ENCODE results near the gene FBXO36. TPM values are rescaled to one million over a fixed set of nuclear protein-coding genes. Genes with fewer than 3 reads are reported as not detected.

Gene FBXO36
- total and polyA plus RNA-seq, 10 of the 15 experiments (the other 5 are each of a cell fraction or from before 2014, with no cell fraction given), result 0.79 to 2.7 (median 1.3) TPM

- no peak for TF ChIP-seq STAT1 (conservative IDR thresholded peaks at IDR 0.05)
These were observed 48.1 kb downstream of the FBXO36 start (continued) for GRCh38 chr2:229970406-229970805.

GRCh38 chr2:229971298-229971790 is 49.0 kb downstream of the FBXO36 start:
- 100% methylated on average over 3 of the region's 3 CpGs for WGBS (ENCODE audit: insufficient coverage, insufficient replicate concordance, low lambda C conversion rate, missing lambda C conversion rate)
- ChIA-PET SMC1A (ENCODE audit: uncharacterized antibody, unreplicated experiment) (interaction anchor here (1.1 to 1.4 kb wide), 3 partner anchors 9 to 25 kb away, joined by 3 to 6 read pairs (median 4); no protein-coding TSS in a partner anchor), RAD21 (ENCODE audit: unreplicated experiment) (no interaction called here), POLR2A (no interaction called here), CTCF (interaction anchor here (1.1 kb wide), 1 partner anchor 49 kb away, joined by 3 read pairs; no protein-coding TSS in a partner anchor)
- no peak overlapping the region for H3K27ac ChIP-seq (ENCODE audit: control insufficient read depth, insufficient read depth)
- no peak overlapping the region for H2AFZ ChIP-seq (ENCODE audit: control insufficient read depth, low read depth, low read length)
- BruUV-seq (replicated peaks), result no TSS peak
- H3K4me1 ChIP-seq (ENCODE audit: control insufficient read depth, insufficient read depth, low read length), result no peaks in the 10 kb centered on the region
- no peak for FAIRE-seq
- in situ Hi-C loops (cut with MboI), result no loop called here
- H3K27me3 ChIP-seq (replicated peaks in 1 of 2; ENCODE audit: control insufficient read depth in 2 of 2, insufficient read depth in 2 of 2, low read length in 1 of 2), result no peaks in the 10 kb centered on the region
- H3K9me3 ChIP-seq (replicated peaks; ENCODE audit: control insufficient read depth, insufficient read depth, low read length), result no peaks in the 10 kb centered on the region
- no peaks in the 10 kb centered on the region for H3K36me3 ChIP-seq (ENCODE audit: control insufficient read depth in 2 of 2, insufficient read depth in 2 of 2, low read length in 1 of 2)
- H3K79me2 ChIP-seq (ENCODE audit: control insufficient read depth, insufficient read depth, low read length), result no peaks in the 10 kb centered on the region
- H4K20me1 ChIP-seq (ENCODE audit: control insufficient read depth, insufficient read depth), result no peaks in the 10 kb centered on the region
- ATAC-seq, result peak; percentile 43; the same call in 2 of the 3 replicates
- H3K4me3 ChIP-seq, result no peak overlapping the region
- no peak overlapping the region for H3K4me2 ChIP-seq (ENCODE audit: control insufficient read depth, insufficient read depth)
- intact Hi-C loops (cut with micrococcal nuclease; ENCODE audit: unreplicated experiment), result no loop called here
- TF ChIP-seq ZSCAN29 (IDR thresholded peaks at IDR 0.05) (no peak), NFYB (IDR thresholded peaks at IDR 0.05; ENCODE audit: insufficient read depth, low read depth, low read length) (peak; percentile 40; the same call in 1 of the 2 replicates)
- no peak overlapping the region for H3K9ac ChIP-seq (ENCODE audit: control insufficient read depth, insufficient read depth, low read length)
- DNase-seq (ENCODE audit: low read depth, low spot score), result no peak

- H3K36me3 ChIP-seq (ENCODE audit: control insufficient read depth in 2 of 2, insufficient read depth in 2 of 2, low read length in 1 of 2), result no peaks in the 10 kb centered on the region
- H3K79me2 ChIP-seq (ENCODE audit: control insufficient read depth, insufficient read depth, low read length), result no peaks in the 10 kb centered on the region
- CTCF ChIA-PET, result interaction anchor here (0.6 to 1.0 kb wide), 2 partner anchors 74 to 1977 kb away, joined by 3 to 4 read pairs; no protein-coding TSS in a partner anchor
- POLR2A ChIA-PET, result no interaction called here
- WGBS (ENCODE audit: insufficient coverage, insufficient replicate concordance, low lambda C conversion rate, missing lambda C conversion rate), result 86% methylated on average over 6 of the region's 6 CpGs
- no peak overlapping the region for H3K4me3 ChIP-seq
- DNase-seq (ENCODE audit: low read depth, low spot score), result no peak
- SMC1A ChIA-PET (ENCODE audit: uncharacterized antibody, unreplicated experiment), result interaction anchor here (1.3 kb wide), 1 partner anchor 17 kb away, joined by 3 read pairs; no protein-coding TSS in a partner anchor
- FAIRE-seq, result no peak
- no TSS peak for BruUV-seq (replicated peaks)
- intact Hi-C loops (cut with micrococcal nuclease; ENCODE audit: unreplicated experiment) (no loop called here), in situ Hi-C loops (cut with MboI) (no loop called here)
- no peak overlapping the region for H3K9ac ChIP-seq (ENCODE audit: control insufficient read depth, insufficient read depth, low read length)
- H3K4me2 ChIP-seq (ENCODE audit: control insufficient read depth, insufficient read depth), result no peak overlapping the region
- H2AFZ ChIP-seq (ENCODE audit: control insufficient read depth, low read depth, low read length), result no peak overlapping the region
- no peak for TF ChIP-seq ZZZ3 (IDR thresholded peaks at IDR 0.05; ENCODE audit: control insufficient read depth, insufficient read length, low read depth)
- TF ChIP-seq RELB (IDR thresholded peaks at IDR 0.05; ENCODE audit: low read depth), result no peak
- no peak for TF ChIP-seq ASH2L (IDR thresholded peaks at IDR 0.05; ENCODE audit: borderline replicate concordance, low read depth)
- no peak for TF ChIP-seq STAT3 (IDR thresholded peaks at IDR 0.05; ENCODE audit: low read depth, low read length)
- TF ChIP-seq CBX5 (IDR thresholded peaks at IDR 0.05; ENCODE audit: low read depth), result no peak
- RAD21 ChIA-PET (ENCODE audit: unreplicated experiment), result no interaction called here
- H3K4me1 ChIP-seq (ENCODE audit: control insufficient read depth, insufficient read depth, low read length), result no peaks in the 10 kb centered on the region
- ATAC-seq, result no peak
- no peaks in the 10 kb centered on the region for H3K9me3 ChIP-seq (replicated peaks; ENCODE audit: control insufficient read depth, insufficient read depth, low read length)
- no peaks in the 10 kb centered on the region for H3K27me3 ChIP-seq (replicated peaks in 1 of 2; ENCODE audit: control insufficient read depth in 2 of 2, insufficient read depth in 2 of 2, low read length in 1 of 2)
- H3K27ac ChIP-seq (ENCODE audit: control insufficient read depth, insufficient read depth), result no peak overlapping the region
- H4K20me1 ChIP-seq (ENCODE audit: control insufficient read depth, insufficient read depth), result no peaks in the 10 kb centered on the region
These were observed 52.0 kb downstream of the FBXO36 start for GRCh38 chr2:229974266-229974665.

Data from GM12878 (cell line).